Measurements from ENCODE around the gene IGFLR1.

GRCh38 chr19:35722897-35723296 is 19.4 kb downstream of the IGFLR1 start:
- TF ChIP-seq, protein P1, sequence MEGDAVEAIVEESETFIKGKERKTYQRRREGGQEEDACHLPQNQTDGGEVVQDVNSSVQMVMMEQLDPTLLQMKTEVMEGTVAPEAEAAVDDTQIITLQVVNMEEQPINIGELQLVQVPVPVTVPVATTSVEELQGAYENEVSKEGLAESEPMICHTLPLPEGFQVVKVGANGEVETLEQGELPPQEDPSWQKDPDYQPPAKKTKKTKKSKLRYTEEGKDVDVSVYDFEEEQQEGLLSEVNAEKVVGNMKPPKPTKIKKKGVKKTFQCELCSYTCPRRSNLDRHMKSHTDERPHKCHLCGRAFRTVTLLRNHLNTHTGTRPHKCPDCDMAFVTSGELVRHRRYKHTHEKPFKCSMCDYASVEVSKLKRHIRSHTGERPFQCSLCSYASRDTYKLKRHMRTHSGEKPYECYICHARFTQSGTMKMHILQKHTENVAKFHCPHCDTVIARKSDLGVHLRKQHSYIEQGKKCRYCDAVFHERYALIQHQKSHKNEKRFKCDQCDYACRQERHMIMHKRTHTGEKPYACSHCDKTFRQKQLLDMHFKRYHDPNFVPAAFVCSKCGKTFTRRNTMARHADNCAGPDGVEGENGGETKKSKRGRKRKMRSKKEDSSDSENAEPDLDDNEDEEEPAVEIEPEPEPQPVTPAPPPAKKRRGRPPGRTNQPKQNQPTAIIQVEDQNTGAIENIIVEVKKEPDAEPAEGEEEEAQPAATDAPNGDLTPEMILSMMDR (IDR thresholded peaks at IDR 0.05), result no peak
- TF ChIP-seq SIN3A (IDR thresholded peaks at IDR 0.05; ENCODE audit: borderline replicate concordance, low read depth, low read length) (no peak), CHD2 (IDR thresholded peaks at IDR 0.05; ENCODE audit: low read length, partially characterized antibody) (no peak), POLR2AphosphoS5 (IDR thresholded peaks at IDR 0.05; ENCODE audit: low read depth, low read length) (no peak), RAD21 (IDR thresholded peaks at IDR 0.05; ENCODE audit: low read length) (no peak), RXRA (IDR thresholded peaks at IDR 0.05; ENCODE audit: borderline replicate concordance, low read depth) (no peak), TEAD4 (IDR thresholded peaks at IDR 0.05; ENCODE audit: borderline replicate concordance, insufficient read depth) (no peak), TCF12 (IDR thresholded peaks at IDR 0.05) (no peak), JUND (IDR thresholded peaks at IDR 0.05) (no peak), TAF1 (IDR thresholded peaks at IDR 0.05; ENCODE audit: borderline replicate concordance, low read depth, low read length) (no peak)
